Neuronal stem cell (in vitro differentiated cells): ENCODE measurements around the gene RAPGEF2.

Experiments used
- DNase-seq: peaks from one replicate; pipeline ENCODE4 v3.0.0-alpha.2; 2013; ENCODE audit warnings: low spot score
- H2AFZ ChIP-seq: one replicate; pipeline ENCODE4 v1.6.1; 2013; ENCODE audit warnings: mild to moderate bottlenecking, low read length, inconsistent platforms
- H2AK5ac ChIP-seq: 2 replicates; pipeline ENCODE4 v1.6.1; 2013; ENCODE audit warnings: low read depth, mild to moderate bottlenecking, inconsistent platforms, low read length, moderate library complexity, mixed read lengths
- H2BK120ac ChIP-seq: 2 replicates; pipeline ENCODE4 v1.6.1; 2013; ENCODE audit warnings: low read depth, mild to moderate bottlenecking, inconsistent platforms, low read length, moderate library complexity, mixed read lengths
- H2BK12ac ChIP-seq: one replicate; pipeline ENCODE4 v1.6.1; 2013; ENCODE audit warnings: low read length, inconsistent platforms
- H2BK15ac ChIP-seq: 2 replicates; pipeline ENCODE4 v1.6.1; 2013; ENCODE audit warnings: mild to moderate bottlenecking, low read length, inconsistent platforms, mixed read lengths
- H2BK5ac ChIP-seq: one replicate; pipeline ENCODE4 v1.6.1; 2013; ENCODE audit warnings: inconsistent platforms, mild to moderate bottlenecking, low read length, moderate library complexity
- H3K14ac ChIP-seq: one replicate; pipeline ENCODE4 v1.6.1; 2013; ENCODE audit warnings: low read length, inconsistent platforms
- H3K18ac ChIP-seq: 2 replicates; pipeline ENCODE4 v1.6.1; 2013; ENCODE audit warnings: low read length, inconsistent platforms
- H3K23ac ChIP-seq: 2 replicates; pipeline ENCODE4 v1.6.1; 2013; ENCODE audit warnings: low read depth, mild to moderate bottlenecking, mixed read lengths, low read length, inconsistent platforms; ENCODE audit not compliant: poor library complexity
- H3K27ac ChIP-seq: replicated peaks from 3 replicates; pipeline ENCODE4 v1.5.1; 2013; ENCODE audit warnings: low read length, inconsistent platforms
- H3K27me3 ChIP-seq, 3 experiments: 2 replicates each; pipeline ENCODE4 v1.6.1; 2013; ENCODE audit warnings: low read length in 3 of 3, mild to moderate bottlenecking in 2 of 3, inconsistent platforms in 1 of 3, low read depth in 1 of 3, mixed read lengths in 1 of 3, moderate library complexity in 1 of 3; ENCODE audit not compliant: control insufficient read depth in 3 of 3, insufficient read depth in 3 of 3
- H3K36me3 ChIP-seq, 2 donors: replicated peaks in 1 of 2; 2 replicates each; pipeline ENCODE4 v1.6.1; 2013; ENCODE audit warnings: low read length in 2 of 2; ENCODE audit not compliant: control insufficient read depth in 2 of 2, insufficient read depth in 2 of 2
- H3K4ac ChIP-seq: 2 replicates; pipeline ENCODE4 v1.6.1; 2013; ENCODE audit warnings: inconsistent platforms, mild to moderate bottlenecking, low read length, moderate library complexity
- H3K4me1 ChIP-seq, 2 donors: 1 replicate in 1 of 2; 2 replicates in 1 of 2; pipeline ENCODE4 v1.6.1; 2013; ENCODE audit warnings: low read length in 2 of 2, low read depth in 1 of 2; ENCODE audit not compliant: control insufficient read depth in 2 of 2, insufficient read depth in 1 of 2
- H3K4me2 ChIP-seq: one replicate; pipeline ENCODE4 v1.6.1; 2013; ENCODE audit warnings: mild to moderate bottlenecking, low read length, inconsistent platforms; ENCODE audit not compliant: insufficient read depth, poor library complexity, severe bottlenecking
- H3K4me3 ChIP-seq, 2 donors: 2 replicates each; pipeline ENCODE4 v1.5.1; 2013; ENCODE audit warnings: low read length in 2 of 2, mild to moderate bottlenecking in 2 of 2, inconsistent platforms in 1 of 2, moderate library complexity in 1 of 2
- H3K79me1 ChIP-seq: one replicate; pipeline ENCODE4 v1.6.1; 2013; ENCODE audit warnings: low read depth, mild to moderate bottlenecking, inconsistent platforms, low read length, moderate library complexity
- H3K9ac ChIP-seq: one replicate; pipeline ENCODE4 v1.6.1; 2013; ENCODE audit warnings: mild to moderate bottlenecking, low read depth, low read length, inconsistent platforms; ENCODE audit not compliant: poor library complexity
- H3K9me3 ChIP-seq, 2 donors: replicated peaks in 1 of 2; 2 replicates each; pipeline versions ENCODE3 to v1.6.1; 2013; ENCODE audit warnings: low read length in 2 of 2, mild to moderate bottlenecking in 2 of 2, inconsistent platforms in 1 of 2, low read depth in 1 of 2, mixed read lengths in 1 of 2, moderate library complexity in 1 of 2; ENCODE audit not compliant: control insufficient read depth in 2 of 2, insufficient read depth in 1 of 2
- H4K8ac ChIP-seq: one replicate; pipeline ENCODE4 v1.6.1; 2013; ENCODE audit warnings: low read depth, mild to moderate bottlenecking, inconsistent platforms, low read length, moderate library complexity
- H4K91ac ChIP-seq: one replicate; pipeline ENCODE4 v1.6.1; 2013; ENCODE audit warnings: low read length, low read depth, mild to moderate bottlenecking, inconsistent platforms; ENCODE audit not compliant: poor library complexity
- WGBS, 2 donors: extraction: QIAGEN DNeasy Blood & Tissue Kit; methylation state at CpG; one replicate each; pipeline ENCODE4 v1.1.7; 2013; ENCODE audit warnings: missing lambda C conversion rate in 2 of 2, mixed read lengths in 1 of 2; ENCODE audit not compliant: insufficient read length in 2 of 2, insufficient replicate concordance in 1 of 2; ENCODE audit errors: extremely low coverage in 2 of 2; 5-methylcytosine and 5-hydroxymethylcytosine counted together

RAPGEF2 gene

GRCh38 chr4:159273141-159273438 lies 170.2 kb downstream of the RAPGEF2 start:
- H3K27ac ChIP-seq, result no peak overlapping the region
- no peaks in the 10 kb centered on the region for H3K79me1 ChIP-seq
- no peak overlapping the region for H3K18ac ChIP-seq
- no peak overlapping the region for H3K23ac ChIP-seq
- H3K4me3 ChIP-seq, result no peak overlapping the region
- no peak overlapping the region for H4K91ac ChIP-seq
- no peak overlapping the region for H2AFZ ChIP-seq
- no peak overlapping the region for H3K14ac ChIP-seq
- no peak overlapping the region for H4K8ac ChIP-seq
- H3K4ac ChIP-seq, result no peak overlapping the region
- H3K4me1 ChIP-seq, result peaks cover 2 to 11% of the 10 kb centered on the region in 2 donors
- no peak overlapping the region for H2BK120ac ChIP-seq
- no peak overlapping the region for H2BK12ac ChIP-seq
- H3K36me3 ChIP-seq, result no peaks in the 10 kb centered on the region
- H3K9me3 ChIP-seq, result no peaks in the 10 kb centered on the region
- no peak overlapping the region for H2AK5ac ChIP-seq
- no peak for DNase-seq
- no peak overlapping the region for H2BK15ac ChIP-seq
- no peak overlapping the region for H3K9ac ChIP-seq
- no peak overlapping the region for H3K4me2 ChIP-seq
- H3K27me3 ChIP-seq, result no peaks in the 10 kb centered on the region
- no peak overlapping the region for H2BK5ac ChIP-seq

- H2AFZ ChIP-seq, result no peak overlapping the region
- no peak overlapping the region for H3K23ac ChIP-seq
- no peak overlapping the region for H3K9ac ChIP-seq
- no peaks in the 10 kb centered on the region for H3K79me1 ChIP-seq
- no peak overlapping the region for H2BK12ac ChIP-seq
- no peaks in the 10 kb centered on the region for H3K9me3 ChIP-seq
- H3K4ac ChIP-seq, result no peak overlapping the region
- WGBS, 2 donors, result no CpG with 5 or more reads among the region's 9 CpGs
- no peaks in the 10 kb centered on the region for H3K36me3 ChIP-seq
- no peak overlapping the region for H2BK120ac ChIP-seq
- no peak overlapping the region for H3K18ac ChIP-seq
- no peaks in the 10 kb centered on the region for H3K27me3 ChIP-seq
- H4K8ac ChIP-seq, result no peak overlapping the region
- no peak overlapping the region for H3K4me3 ChIP-seq
- no peak overlapping the region for H3K14ac ChIP-seq
- no peak for DNase-seq
- no peak overlapping the region for H2BK15ac ChIP-seq
- no peak overlapping the region for H3K27ac ChIP-seq
- H3K4me2 ChIP-seq, result no peak overlapping the region
- no peak overlapping the region for H2AK5ac ChIP-seq
- H4K91ac ChIP-seq, result no peak overlapping the region
- H3K4me1 ChIP-seq, result peaks cover 2 to 11% of the 10 kb centered on the region in 2 donors
- no peak overlapping the region for H2BK5ac ChIP-seq
These were observed 171.0 kb downstream of the RAPGEF2 start for GRCh38 chr4:159273841-159274240.

DNA sequence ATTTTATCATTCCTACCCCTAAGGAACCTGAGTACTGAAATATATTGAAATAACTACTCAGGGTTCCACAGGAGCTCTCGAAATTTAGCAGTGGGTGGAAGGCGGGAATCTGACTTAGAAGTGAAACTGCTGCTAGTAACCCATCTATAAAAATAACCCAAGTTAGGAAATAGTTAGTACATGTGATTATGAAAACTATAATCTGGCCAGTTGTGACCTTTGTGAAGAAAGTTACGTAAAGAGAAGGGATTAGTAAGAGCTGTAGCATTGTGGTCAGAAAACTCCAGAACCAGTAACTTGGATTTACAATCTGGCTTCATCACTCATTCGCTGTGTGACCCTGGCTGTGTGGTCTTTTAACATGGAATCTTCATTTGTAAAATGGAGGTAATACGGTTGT lies 175.5 kb downstream of the RAPGEF2 start:
- no peaks in the 10 kb centered on the region for H3K36me3 ChIP-seq
- H3K4me3 ChIP-seq, result no peak overlapping the region
- no peak overlapping the region for H3K18ac ChIP-seq
- no peak overlapping the region for H3K23ac ChIP-seq
- no peak overlapping the region for H3K27ac ChIP-seq
- no peak overlapping the region for H2AK5ac ChIP-seq
- no CpG with 5 or more reads among the region's 5 CpGs for WGBS, 2 donors
- H3K4ac ChIP-seq, result no peak overlapping the region
- H3K9me3 ChIP-seq, result no peaks in the 10 kb centered on the region
- no peak overlapping the region for H4K8ac ChIP-seq
- no peak overlapping the region for H3K14ac ChIP-seq
- H2AFZ ChIP-seq, result no peak overlapping the region
- H3K27me3 ChIP-seq, result no peaks in the 10 kb centered on the region
- no peak overlapping the region for H3K4me2 ChIP-seq
- no peak overlapping the region for H3K9ac ChIP-seq
- no peak for DNase-seq
- no peak overlapping the region for H4K91ac ChIP-seq
- no peak overlapping the region for H2BK12ac ChIP-seq
- no peak overlapping the region for H2BK5ac ChIP-seq
- no peak overlapping the region for H2BK15ac ChIP-seq
- H2BK120ac ChIP-seq, result no peak overlapping the region
- H3K79me1 ChIP-seq, result no peaks in the 10 kb centered on the region
- peaks cover 0 to 7% of the 10 kb centered on the region in 2 donors for H3K4me1 ChIP-seq

DNA sequence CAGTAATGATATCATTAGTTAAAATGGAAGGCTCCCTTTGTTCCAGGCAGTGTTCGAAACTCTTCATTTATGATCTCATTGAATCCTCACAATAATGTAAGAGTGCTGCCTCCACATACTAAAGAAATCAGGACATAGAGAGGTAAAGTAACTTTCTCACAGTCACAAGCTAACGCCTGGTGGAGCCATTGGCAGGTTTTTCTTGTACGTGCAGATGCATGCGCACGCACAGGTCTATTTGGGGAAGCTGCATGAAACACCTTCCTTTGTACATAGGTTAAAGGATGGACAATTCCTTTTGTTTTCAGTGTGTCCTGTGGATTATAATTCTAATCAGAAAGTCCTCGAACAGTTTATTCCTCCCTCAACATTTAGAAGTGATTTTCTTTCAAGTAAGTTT lies 176.2 kb downstream of the RAPGEF2 start:
- H2BK12ac ChIP-seq, result no peak overlapping the region
- no peak overlapping the region for H2BK15ac ChIP-seq
- no peak overlapping the region for H3K9ac ChIP-seq

More for the DNA sequence above, 176.2 kb downstream of the RAPGEF2 start:
- Histone ChIP-seq H3K79me1 (no peaks in the 10 kb centered on the region), H3K4me3 (no peak overlapping the region), H3K27me3 (no peaks in the 10 kb centered on the region), H3K14ac (no peak overlapping the region), H3K9me3 (no peaks in the 10 kb centered on the region), H2AK5ac (no peak overlapping the region), H3K18ac (no peak overlapping the region), H2BK5ac (no peak overlapping the region), H3K4me2 (no peak overlapping the region), H3K23ac (no peak overlapping the region), H3K36me3 (no peaks in the 10 kb centered on the region), H3K4me1 (peaks cover 0 to 12% of the 10 kb centered on the region in 2 donors), H4K8ac (no peak overlapping the region), H2AFZ (no peak overlapping the region), H4K91ac (no peak overlapping the region), H2BK120ac (no peak overlapping the region), H3K4ac (no peak overlapping the region), H3K27ac (no peak overlapping the region)
- DNase-seq, result no peak
- WGBS, 2 donors, result no CpG with 5 or more reads among the region's 6 CpGs
